Measurements from ENCODE around the gene PHF2. TPM values are rescaled to one million over a fixed set of nuclear protein-coding genes. Genes with fewer than 3 reads are reported as not detected.

The PHF2 gene
- total RNA-seq, 2 donors from 2014 or later, result 14.9 to 19.5 TPM

Other genes starting within 250 kb of the PHF2 start
- gene FAM120A, start 124.9 kb upstream of the PHF2 start, total RNA-seq, result 100 to 1,000 TPM; 138 to 154 TPM
- gene FAM120AOS, start 123.0 kb upstream of the PHF2 start, total RNA-seq, result 10 to 100 TPM; 28.6 to 36.0 TPM